Testis (tissue), 3 donors: ENCODE measurements around the gene TPRN. TPM values are rescaled to one million over a fixed set of nuclear protein-coding genes. Genes with fewer than 3 reads are reported as not detected.

ENCODE experiments used
- DNase-seq: peaks from one replicate; pipeline ENCODE4 v3.0.0-alpha.2; 2019
- H3K27ac ChIP-seq, 2 donors: fragments of 200-600 bp; sonication (generic); one replicate each; pipeline ENCODE4 v1.5.1; 2019
- H3K27me3 ChIP-seq: fragments of 200-600 bp; sonication (generic); one replicate; pipeline ENCODE4 v1.5.1; 2019
- H3K36me3 ChIP-seq: fragments of 200-600 bp; sonication (generic); one replicate; pipeline ENCODE4 v1.5.1; 2017; ENCODE audit warnings: low read depth; ENCODE audit errors: missing control alignments
- H3K4me1 ChIP-seq: fragments of 200-600 bp; sonication (generic); one replicate; pipeline ENCODE4 v1.5.1; 2019
- H3K4me3 ChIP-seq, 2 donors: fragments of 200-600 bp; sonication (generic); one replicate each; pipeline ENCODE4 v1.5.1; 2017 to 2019
- H3K9me3 ChIP-seq: fragments of 200-600 bp; sonication (generic); one replicate; pipeline ENCODE4 v1.5.1; 2017
- POLR2A ChIP-seq: fragments of 450-650 bp; IDR thresholded peaks from one replicate; pipeline ENCODE4 v1.6.1; 2017; ENCODE audit warnings: antibody characterized with exemption, mild to moderate bottlenecking, moderate library complexity
- WGBS, 2 donors: methylation state at CpG; one replicate each; pipeline ENCODE4 v1.1.5; 2018; 5-methylcytosine and 5-hydroxymethylcytosine counted together
- intact Hi-C: fragments of 100-400 bp; cut with DNase I; formaldehyde crosslinking; loops from one replicate; pipeline ENCODE4 v1.15.1; 2023; ENCODE audit warnings: low total_unique reads
- microRNA-seq, 2 donors: library from miRNA; unstranded; fragments of <30 nt; microRNA quantifications; one replicate each; pipeline ENCODE4, GENCODE V29; 2016; ENCODE audit warnings: borderline number of aligned reads in 2 of 2, borderline replicate concordance in 1 of 2
- polyA plus RNA-seq: library from polyadenylated mRNA; stranded (reverse); fragments of 350-450 nt; fragmentation: Illumina TruSeq; extraction: RNeasy Lipid Tissue Mini Kit (QIAGEN cat#74804); gene quantifications from one replicate; pipeline ENCODE4 v1.2.3, GENCODE V29; 2014; ENCODE audit warnings: low read depth, low replicate concordance; ENCODE audit not compliant: insufficient read depth
- small RNA-seq, 2 donors: library from RNA; depleted of rRNA; stranded (forward); fragments of <200 nt; gene quantifications; one replicate each; pipeline ENCODE3, GENCODE V24; 2016
- total RNA-seq, 2 donors: library from RNA; depleted of rRNA; stranded (reverse); fragments of >200 nt; gene quantifications; one replicate each; pipeline ENCODE4 v1.2.3, GENCODE V29; 2016
- TF ChIP-seq, protein P1 (sequence below), 3 experiments: fragments of 450-650 bp in 2 of 3; fragments of 200-600 bp in 1 of 3; sonication (generic) in 1 of 3; IDR thresholded peaks; one replicate each; pipeline ENCODE4 v1.5.1; 2016 to 2019; ENCODE audit warnings: antibody characterized with exemption in 3 of 3, mild to moderate bottlenecking in 2 of 3, moderate library complexity in 1 of 3

The TPRN gene
- total and polyA plus RNA-seq, 3 donors from 2014 or later = 17.2 to 35.2 (median 25.9) TPM

DNA sequence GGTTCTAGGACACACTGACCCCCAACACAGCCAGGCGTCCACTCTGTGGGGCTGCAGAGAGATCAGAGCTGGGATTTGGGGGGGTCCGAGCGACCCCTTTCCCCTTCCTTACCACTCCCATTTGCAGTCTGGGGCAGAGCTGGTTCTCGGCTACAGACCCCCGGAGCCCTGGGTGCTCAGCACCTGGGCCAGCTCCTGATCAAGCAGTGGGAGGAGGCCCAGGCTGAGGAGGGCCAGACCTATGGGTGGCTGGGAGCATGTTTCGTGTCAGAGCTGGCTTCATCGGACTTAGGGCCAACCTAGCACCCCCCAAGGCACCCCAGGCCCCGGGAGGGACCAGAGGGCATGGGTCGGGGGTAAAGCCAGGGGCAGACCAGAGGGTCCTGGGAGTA is 54.0 kb downstream of the TPRN start:
- TF ChIP-seq POLR2A = no peak
- TF ChIP-seq, protein P1, sequence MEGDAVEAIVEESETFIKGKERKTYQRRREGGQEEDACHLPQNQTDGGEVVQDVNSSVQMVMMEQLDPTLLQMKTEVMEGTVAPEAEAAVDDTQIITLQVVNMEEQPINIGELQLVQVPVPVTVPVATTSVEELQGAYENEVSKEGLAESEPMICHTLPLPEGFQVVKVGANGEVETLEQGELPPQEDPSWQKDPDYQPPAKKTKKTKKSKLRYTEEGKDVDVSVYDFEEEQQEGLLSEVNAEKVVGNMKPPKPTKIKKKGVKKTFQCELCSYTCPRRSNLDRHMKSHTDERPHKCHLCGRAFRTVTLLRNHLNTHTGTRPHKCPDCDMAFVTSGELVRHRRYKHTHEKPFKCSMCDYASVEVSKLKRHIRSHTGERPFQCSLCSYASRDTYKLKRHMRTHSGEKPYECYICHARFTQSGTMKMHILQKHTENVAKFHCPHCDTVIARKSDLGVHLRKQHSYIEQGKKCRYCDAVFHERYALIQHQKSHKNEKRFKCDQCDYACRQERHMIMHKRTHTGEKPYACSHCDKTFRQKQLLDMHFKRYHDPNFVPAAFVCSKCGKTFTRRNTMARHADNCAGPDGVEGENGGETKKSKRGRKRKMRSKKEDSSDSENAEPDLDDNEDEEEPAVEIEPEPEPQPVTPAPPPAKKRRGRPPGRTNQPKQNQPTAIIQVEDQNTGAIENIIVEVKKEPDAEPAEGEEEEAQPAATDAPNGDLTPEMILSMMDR (IDR thresholded peaks at IDR 0.05) = no peak
- intact Hi-C loops = no loop called here
- H3K36me3 ChIP-seq = no peaks in the 10 kb centered on the region
- H3K27ac ChIP-seq = no peak overlapping the region
- 68 to 74% methylated on average over 3 to 9 of the region's 9 CpGs for WGBS, 2 donors
- H3K27me3 ChIP-seq = no peaks in the 10 kb centered on the region
- DNase-seq = no peak
- H3K4me1 ChIP-seq = no peaks in the 10 kb centered on the region
- H3K9me3 ChIP-seq = no peaks in the 10 kb centered on the region
- H3K4me3 ChIP-seq = no peak overlapping the region

DNA sequence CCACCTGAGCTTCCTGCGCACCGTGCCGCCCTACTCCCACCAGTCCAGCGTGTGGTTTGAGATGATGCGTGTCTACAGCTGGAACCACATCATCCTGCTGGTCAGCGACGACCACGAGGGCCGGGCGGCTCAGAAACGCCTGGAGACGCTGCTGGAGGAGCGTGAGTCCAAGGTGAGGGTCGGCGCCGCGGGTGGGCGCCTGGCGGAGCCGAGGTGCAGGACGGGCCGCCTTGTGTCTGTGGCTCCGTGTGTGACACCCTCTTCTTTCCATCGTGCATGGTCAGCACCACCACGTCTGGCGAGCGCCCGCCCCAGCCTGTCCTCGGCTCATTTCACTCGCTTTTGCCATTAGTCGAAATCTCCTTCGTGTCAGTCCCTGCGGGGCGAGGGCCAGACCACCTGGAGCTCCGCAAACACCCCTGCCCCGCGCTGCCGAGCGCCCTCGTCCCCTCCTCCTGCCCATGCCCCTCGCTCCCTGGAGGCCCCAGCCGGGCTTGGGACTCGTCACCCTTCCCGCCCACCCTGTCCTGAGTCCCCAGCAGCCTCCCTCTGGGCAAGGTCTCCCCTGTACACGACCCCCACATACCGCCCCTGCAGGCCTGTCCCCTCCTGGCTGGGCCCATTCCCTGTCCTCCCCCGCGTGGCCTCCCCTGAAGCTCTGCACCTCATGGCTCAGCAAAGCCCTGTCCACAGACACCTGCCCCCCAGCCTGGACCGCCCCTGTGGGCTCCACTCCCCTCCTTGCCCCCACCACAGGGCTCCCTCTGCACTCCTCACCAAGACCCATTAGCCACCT is 54.6 kb downstream of the TPRN start:
- Histone ChIP-seq H3K27ac (no peak overlapping the region), H3K27me3 (no peaks in the 10 kb centered on the region), H3K9me3 (no peaks in the 10 kb centered on the region), H3K4me1 (no peaks in the 10 kb centered on the region), H3K36me3 (no peaks in the 10 kb centered on the region), H3K4me3 (no peak overlapping the region)
- intact Hi-C loops = no loop called here
- no peak for DNase-seq
- 62 to 65% methylated on average over 25 to 48 of the region's 49 CpGs for WGBS, 2 donors
- TF ChIP-seq POLR2A = no peak
- TF ChIP-seq, protein P1 (IDR thresholded peaks at IDR 0.05) = no peak

DNA sequence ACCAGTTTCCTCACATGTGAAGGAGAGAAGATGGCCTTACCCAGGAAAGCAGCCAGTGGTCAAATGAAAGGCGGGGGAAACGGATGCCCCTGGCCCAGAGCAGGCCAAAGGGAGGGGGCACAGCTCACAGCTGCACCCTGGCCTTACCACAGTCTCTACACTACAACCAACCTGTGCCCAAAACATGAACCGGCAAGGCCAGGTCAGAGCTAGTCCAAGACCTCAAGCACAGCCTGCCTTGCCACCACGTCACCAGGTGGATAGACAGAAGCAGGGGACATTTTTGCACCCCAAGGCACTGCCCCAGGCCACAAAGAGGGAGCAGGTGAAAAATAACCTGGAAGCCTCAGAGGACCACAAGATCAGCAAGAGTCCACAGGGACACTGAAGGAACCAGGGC is 57.1 kb downstream of the TPRN start:
- no peaks in the 10 kb centered on the region for H3K9me3 ChIP-seq
- intact Hi-C loops = no loop called here
- no peaks in the 10 kb centered on the region for H3K27me3 ChIP-seq
- H3K27ac ChIP-seq = no peak overlapping the region
- TF ChIP-seq, protein P1 (IDR thresholded peaks at IDR 0.05) = no peak
- TF ChIP-seq POLR2A = no peak
- 65 to 78% methylated on average over 4 of the region's 4 CpGs for WGBS, 2 donors
- no peaks in the 10 kb centered on the region for H3K36me3 ChIP-seq
- DNase-seq = no peak
- no peak overlapping the region for H3K4me3 ChIP-seq
- H3K4me1 ChIP-seq = no peaks in the 10 kb centered on the region

DNA sequence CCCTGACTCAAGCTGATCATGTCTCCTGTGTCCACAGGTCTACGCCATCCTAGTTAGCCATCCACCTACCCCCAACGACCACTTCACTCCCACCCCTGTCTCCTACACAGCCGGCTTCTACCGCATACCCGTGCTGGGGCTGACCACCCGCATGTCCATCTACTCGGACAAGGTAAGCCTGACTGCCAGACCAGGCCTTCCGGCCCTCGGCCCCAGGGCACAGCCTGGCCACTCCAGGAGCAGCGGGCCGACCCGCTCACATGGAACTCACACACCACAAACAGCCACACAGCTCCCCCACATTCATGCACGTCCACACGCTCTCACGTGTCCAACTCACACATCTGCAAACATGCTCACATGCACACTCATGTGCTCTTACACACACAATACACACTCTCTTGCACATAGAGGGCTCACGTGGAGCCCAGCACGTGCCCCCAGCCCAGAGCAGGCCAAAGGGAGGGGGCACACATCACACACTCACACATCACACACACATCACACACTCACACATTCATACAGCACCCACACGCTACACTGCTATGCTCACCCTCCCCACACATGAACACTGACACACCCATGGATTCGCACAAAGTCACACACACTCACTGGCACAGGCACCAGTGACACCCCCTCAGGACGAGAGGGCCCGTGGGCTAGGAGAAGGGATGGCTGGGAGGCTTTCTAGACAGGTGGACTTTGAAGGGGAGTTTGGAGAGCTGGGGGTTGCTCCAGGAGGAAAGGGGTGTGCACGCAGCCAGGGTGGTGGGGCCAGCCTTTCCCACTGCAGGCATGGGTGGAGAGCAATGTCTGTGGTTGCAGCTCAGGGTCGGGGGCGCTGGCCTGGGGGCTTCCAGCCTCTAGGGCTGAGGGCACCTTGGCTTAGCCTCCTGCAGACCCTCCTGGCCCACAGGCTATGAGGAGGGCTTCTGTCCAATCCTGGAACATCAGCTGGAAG is 58.3 kb downstream of the TPRN start:
- H3K4me1 ChIP-seq = no peaks in the 10 kb centered on the region
- 74 to 81% methylated on average over 22 to 24 of the region's 24 CpGs for WGBS, 2 donors
- intact Hi-C loops = no loop called here
- TF ChIP-seq, protein P1 (IDR thresholded peaks at IDR 0.05) = no peak
- DNase-seq = no peak
- no peaks in the 10 kb centered on the region for H3K27me3 ChIP-seq
- H3K9me3 ChIP-seq = no peaks in the 10 kb centered on the region
- H3K36me3 ChIP-seq = no peaks in the 10 kb centered on the region
- H3K4me3 ChIP-seq = no peak overlapping the region
- H3K27ac ChIP-seq = no peak overlapping the region

Small RNAs within 50 kb of the gene (microRNA-seq; reads per million reads assigned to microRNA genes)
- gene MIR3621 = 0 reads per million in 2 donors

Small RNAs within 50 kb of the gene (small RNA-seq; reads per million reads assigned to genes)
- gene MIR3621 = 0 reads per million in 2 donors

Other genes with a start within 250 kb of the TPRN start
Only the 30 nearest of the 32 such genes appear.
- 1,000 to 10,000 TPM; 5,554 to 5,948 TPM for gene PTGDS, start 223.2 kb downstream of the TPRN start, total RNA-seq
- gene PTGDS, start 223.2 kb downstream of the TPRN start, polyA plus RNA-seq = 4,976 TPM
- gene LCNL1, start 217.7 kb downstream of the TPRN start, total RNA-seq = 100 to 1,000 TPM in 1 of 2 donors, 10 to 100 TPM in 1; 59.3 to 131 TPM
- 17.5 TPM for gene LCNL1, start 217.7 kb downstream of the TPRN start, polyA plus RNA-seq
- 10 to 100 TPM; 47.8 to 56.6 TPM for gene PAXX, start 208.3 kb downstream of the TPRN start, total RNA-seq
- gene PAXX, start 208.3 kb downstream of the TPRN start, polyA plus RNA-seq = 25.9 TPM
- gene CLIC3, start 204.2 kb downstream of the TPRN start, total RNA-seq = 1 to 10 TPM; 1.8 to 1.9 TPM
- gene CLIC3, start 204.2 kb downstream of the TPRN start, polyA plus RNA-seq = 2.8 TPM
- gene ABCA2, start 172.5 kb downstream of the TPRN start, total RNA-seq = 10 to 100 TPM; 56.0 to 65.5 TPM
- 33.6 TPM for gene ABCA2, start 172.5 kb downstream of the TPRN start, polyA plus RNA-seq
- under 1 TPM; 0.06 to 0.24 TPM for gene FUT7, start 168.7 kb downstream of the TPRN start, total RNA-seq
- 0.24 TPM for gene FUT7, start 168.7 kb downstream of the TPRN start, polyA plus RNA-seq
- 100 to 1,000 TPM in 1 of 2 donors, 10 to 100 TPM in 1; 75.9 to 103 TPM for gene NPDC1, start 154.6 kb downstream of the TPRN start, total RNA-seq
- gene NPDC1, start 154.6 kb downstream of the TPRN start, polyA plus RNA-seq = 47.7 TPM
- 1 to 10 TPM; 5.7 to 9.6 TPM for gene ENTPD2, start 146.7 kb downstream of the TPRN start, total RNA-seq
- gene ENTPD2, start 146.7 kb downstream of the TPRN start, polyA plus RNA-seq = 8.5 TPM
- 1 to 10 TPM; 1.4 to 1.7 TPM for gene SAPCD2, start 130.2 kb downstream of the TPRN start, total RNA-seq
- 0.78 TPM for gene SAPCD2, start 130.2 kb downstream of the TPRN start, polyA plus RNA-seq
- gene UAP1L1, start 123.2 kb downstream of the TPRN start, total RNA-seq = 10 to 100 TPM in 1 of 2 donors, 1 to 10 TPM in 1; 7.2 to 10.1 TPM
- 6.9 TPM for gene UAP1L1, start 123.2 kb downstream of the TPRN start, polyA plus RNA-seq
- 100 to 1,000 TPM; 122 to 124 TPM for gene MAN1B1, start 113.8 kb downstream of the TPRN start, total RNA-seq
- 62.2 TPM for gene MAN1B1, start 113.8 kb downstream of the TPRN start, polyA plus RNA-seq
- 100 to 1,000 TPM; 207 to 215 TPM for gene DPP7, start 86.0 kb downstream of the TPRN start, total RNA-seq
- gene DPP7, start 86.0 kb downstream of the TPRN start, polyA plus RNA-seq = 242 TPM
- gene GRIN1, start 61.6 kb downstream of the TPRN start, total RNA-seq = 1 to 10 TPM; 1.5 to 3.8 TPM
- 0.79 TPM for gene GRIN1, start 61.6 kb downstream of the TPRN start, polyA plus RNA-seq
- 1 to 10 TPM; 2.4 to 5.1 TPM for gene LRRC26, start 30.7 kb downstream of the TPRN start, total RNA-seq
- not detected for gene LRRC26, start 30.7 kb downstream of the TPRN start, polyA plus RNA-seq
- gene TMEM210, start 28.7 kb downstream of the TPRN start, total RNA-seq = 10 to 100 TPM; 19.8 to 37.9 TPM
- 83.2 TPM for gene TMEM210, start 28.7 kb downstream of the TPRN start, polyA plus RNA-seq
- 10 to 100 TPM; 91.0 to 98.5 TPM for gene ANAPC2, start 12.2 kb downstream of the TPRN start, total RNA-seq
- gene ANAPC2, start 12.2 kb downstream of the TPRN start, polyA plus RNA-seq = 80.6 TPM
- 100 to 1,000 TPM; 134 to 137 TPM for gene SSNA1, start 12.1 kb downstream of the TPRN start, total RNA-seq
- 211 TPM for gene SSNA1, start 12.1 kb downstream of the TPRN start, polyA plus RNA-seq
- 10 to 100 TPM; 48.0 to 51.2 TPM for gene TMEM203, start 4.9 kb upstream of the TPRN start, total RNA-seq
- 36.3 TPM for gene TMEM203, start 4.9 kb upstream of the TPRN start, polyA plus RNA-seq
- gene NDOR1, start 5.0 kb upstream of the TPRN start, total RNA-seq = 10 to 100 TPM; 27.5 to 29.1 TPM
- gene NDOR1, start 5.0 kb upstream of the TPRN start, polyA plus RNA-seq = 21.9 TPM
- gene RNF208, start 21.5 kb upstream of the TPRN start, total RNA-seq = 1 to 10 TPM; 3.0 to 4.1 TPM
- gene RNF208, start 21.5 kb upstream of the TPRN start, polyA plus RNA-seq = 7.7 TPM
- gene CYSRT1, start 24.4 kb upstream of the TPRN start, total RNA-seq = 1 to 10 TPM; 3.7 to 5.6 TPM
- 3.0 TPM for gene CYSRT1, start 24.4 kb upstream of the TPRN start, polyA plus RNA-seq
- under 1 TPM; 0.37 to 0.71 TPM for gene RNF224, start 26.8 kb upstream of the TPRN start, total RNA-seq
- gene RNF224, start 26.8 kb upstream of the TPRN start, polyA plus RNA-seq = 0.17 TPM
- gene SLC34A3, start 30.2 kb upstream of the TPRN start, total RNA-seq = under 1 TPM; 0.24 to 0.25 TPM
- 0.15 TPM for gene SLC34A3, start 30.2 kb upstream of the TPRN start, polyA plus RNA-seq
- 100 to 1,000 TPM; 856 to 940 TPM for gene TUBB4B, start 40.5 kb upstream of the TPRN start, total RNA-seq
- gene TUBB4B, start 40.5 kb upstream of the TPRN start, polyA plus RNA-seq = 1,777 TPM
- gene STPG3, start 50.5 kb upstream of the TPRN start, total RNA-seq = 10 to 100 TPM; 14.6 to 34.1 TPM
- gene STPG3, start 50.5 kb upstream of the TPRN start, polyA plus RNA-seq = 58.9 TPM
- 10 to 100 TPM; 60.9 to 76.7 TPM for gene NELFB, start 54.6 kb upstream of the TPRN start, total RNA-seq
- gene NELFB, start 54.6 kb upstream of the TPRN start, polyA plus RNA-seq = 55.0 TPM
- gene TOR4A, start 77.0 kb upstream of the TPRN start, total RNA-seq = 1 to 10 TPM; 3.4 to 4.5 TPM
- gene TOR4A, start 77.0 kb upstream of the TPRN start, polyA plus RNA-seq = 2.1 TPM
- 10 to 100 TPM; 14.4 to 40.6 TPM for gene NRARP, start 101.5 kb upstream of the TPRN start, total RNA-seq
- 5.2 TPM for gene NRARP, start 101.5 kb upstream of the TPRN start, polyA plus RNA-seq
- gene EXD3, start 222.4 kb upstream of the TPRN start, total RNA-seq = 10 to 100 TPM; 15.5 to 24.5 TPM
- gene EXD3, start 222.4 kb upstream of the TPRN start, polyA plus RNA-seq = 8.9 TPM
- 1 to 10 TPM; 4.6 to 8.0 TPM for gene NOXA1, start 222.7 kb upstream of the TPRN start, total RNA-seq
- gene NOXA1, start 222.7 kb upstream of the TPRN start, polyA plus RNA-seq = 2.5 TPM